Measurements from ENCODE around the gene EARS2. TPM values are rescaled to one million over a fixed set of nuclear protein-coding genes. Genes with fewer than 3 reads are reported as not detected.

Gene EARS2
- total and polyA plus RNA-seq, 9 of the 15 experiments (the other 6 are each of a cell fraction or from before 2014, with no cell fraction given): 17.6 to 58.6 (median 36.3) TPM

GRCh38 chr16:23508589-23509440 lies 48.3 kb downstream of the EARS2 start (continued):
- no peak for TF ChIP-seq E2F5 (CRISPR knock-in tag; IDR thresholded peaks at IDR 0.05)
- TF ChIP-seq TEAD4 (IDR thresholded peaks at IDR 0.05; ENCODE audit: low read length): no peak
- no peak for TF ChIP-seq TEAD4 (CRISPR knock-in tag; IDR thresholded peaks at IDR 0.05; ENCODE audit: borderline replicate concordance)
- no peak for TF ChIP-seq ARNT (IDR thresholded peaks at IDR 0.05)
- no peak for TF ChIP-seq ZNF347 (CRISPR knock-in tag; IDR thresholded peaks at IDR 0.05; ENCODE audit: low read depth)
- no peak for TF ChIP-seq HDAC8 (tag; IDR thresholded peaks at IDR 0.05)
- no peak for TF ChIP-seq FOS (IDR thresholded peaks at IDR 0.05; ENCODE audit: extremely low read depth, insufficient read length)
- TF ChIP-seq CHD4 (IDR thresholded peaks at IDR 0.05; ENCODE audit: insufficient read depth, insufficient replicate concordance, low read depth, low read length, poor library complexity, severe bottlenecking): no peak
- TF ChIP-seq MAZ (CRISPR knock-in tag; conservative IDR thresholded peaks at IDR 0.05 in 1 of 2, IDR thresholded peaks at IDR 0.05 in 1 of 2): 0 out of 4 replicates have a peak, but pooled peaks of 1 of the 2 experiments have one; percentile 24
- no peak for TF ChIP-seq CCNT2 (IDR thresholded peaks at IDR 0.05; ENCODE audit: borderline replicate concordance, extremely low read depth, insufficient read length, low read depth, low read length)
- no peak for TF ChIP-seq ZBTB2 (IDR thresholded peaks at IDR 0.05)
- no peak for TF ChIP-seq ZNF766 (CRISPR knock-in tag; conservative IDR thresholded peaks at IDR 0.05)
- TF ChIP-seq EGR1 (conservative IDR thresholded peaks at IDR 0.05): no peak
- no peak for TF ChIP-seq CHCHD3 (CRISPR knock-in tag; IDR thresholded peaks at IDR 0.05)
- TF ChIP-seq HMGXB4 (CRISPR knock-in tag; IDR thresholded peaks at IDR 0.05): no peak
- TF ChIP-seq ARID4B (CRISPR knock-in tag; IDR thresholded peaks at IDR 0.05): peak; percentile 14; the same call in 1 of the 2 replicates
- TF ChIP-seq NELFE (IDR thresholded peaks at IDR 0.05; ENCODE audit: insufficient read depth, insufficient read length): no peak
- TF ChIP-seq SMAD4 (CRISPR knock-in tag; conservative IDR thresholded peaks at IDR 0.05): no peak
